ENCODE results near the gene KLHDC3. TPM values are rescaled to one million over a fixed set of nuclear protein-coding genes. Genes with fewer than 3 reads are reported as not detected.

The KLHDC3 gene
- total and polyA plus RNA-seq, 2 of the 13 experiments (the other 11 are each of a cell fraction or from before 2014, with no cell fraction given) = 78.3 to 91.5 TPM

GRCh38 chr6:43013843-43014433 lies at the start of gene KLHDC3, which contains the start of gene MEA1 (continued):
- TF ChIP-seq PBX3 (CRISPR knock-in tag; IDR thresholded peaks at IDR 0.05; ENCODE audit: borderline replicate concordance) (0 out of 2 replicates have a peak, but pooled peaks have one; percentile 20), STAT5B (CRISPR knock-in tag; IDR thresholded peaks at IDR 0.05) (no peak), ZFP41 (CRISPR knock-in tag; IDR thresholded peaks at IDR 0.05; ENCODE audit: borderline replicate concordance) (no peak), ZNF770 (CRISPR knock-in tag; IDR thresholded peaks at IDR 0.05) (peak; percentile 73), HNF4G (IDR thresholded peaks at IDR 0.05; ENCODE audit: borderline replicate concordance, low read depth, low read length) (no peak), HNF4G (CRISPR knock-in tag; IDR thresholded peaks at IDR 0.05; ENCODE audit: borderline replicate concordance, low read depth) (no peak), ZNF367 (CRISPR knock-in tag; IDR thresholded peaks at IDR 0.05; ENCODE audit: borderline replicate concordance) (no peak), JUNB (CRISPR knock-in tag; IDR thresholded peaks at IDR 0.05; ENCODE audit: borderline replicate concordance) (no peak), ZNF839 (CRISPR knock-in tag; IDR thresholded peaks at IDR 0.05; ENCODE audit: borderline replicate concordance) (no peak; the same call in none of the 2 replicates), ZNF329 (CRISPR knock-in tag; IDR thresholded peaks at IDR 0.05; ENCODE audit: low read depth) (no peak), ZNF777 (CRISPR knock-in tag; IDR thresholded peaks at IDR 0.05) (peak; percentile 90), ZNF501 (CRISPR knock-in tag; IDR thresholded peaks at IDR 0.05) (peak; percentile 80; the same call in 1 of the 2 replicates), ZSCAN30 (CRISPR knock-in tag; IDR thresholded peaks at IDR 0.05) (no peak), SIN3B (IDR thresholded peaks at IDR 0.05; ENCODE audit: low read length) (no peak), TOPORS (CRISPR knock-in tag; IDR thresholded peaks at IDR 0.05) (no peak), KAT2B (IDR thresholded peaks at IDR 0.05; ENCODE audit: borderline replicate concordance, low read depth, low read length) (no peak), ZNF251 (CRISPR knock-in tag; IDR thresholded peaks at IDR 0.05) (no peak), LBX2 (CRISPR knock-in tag; IDR thresholded peaks at IDR 0.05; ENCODE audit: borderline replicate concordance) (no peak), HOXA3 (CRISPR knock-in tag; IDR thresholded peaks at IDR 0.05) (peak; percentile 86), ZNF513 (CRISPR knock-in tag; conservative IDR thresholded peaks at IDR 0.05) (no peak), HOMEZ (CRISPR knock-in tag; IDR thresholded peaks at IDR 0.05; ENCODE audit: low read depth) (no peak), MIER3 (CRISPR knock-in tag; IDR thresholded peaks at IDR 0.05; ENCODE audit: borderline replicate concordance) (peak; percentile 65; the same call in 1 of the 2 replicates), RBM39 (IDR thresholded peaks at IDR 0.05; ENCODE audit: low read depth, low read length, poor library complexity, severe bottlenecking) (peak; percentile 62), SYNCRIP (IDR thresholded peaks at IDR 0.05; ENCODE audit: insufficient read depth, low read depth, low read length) (no peak)
